Activated CD4-positive, alpha-beta T cell treated with anti-CD3 and anti-CD28 coated beads, Interleukin-2, Interleukin-6, amounts not matched to agents 100 ng/mL and 50 ng/mL, durations not matched to agents 16 hours and 8 hours (primary cell): ENCODE data around the gene TRIM37.
"Not testable (repeated sequence)": the region's sequence is repeated elsewhere in the genome, so short reads cannot be mapped to it uniquely, and the experiment has no call there.

Experiments used
- DNase-seq: peaks from one replicate; pipeline ENCODE4 v3.0.0-alpha.2; 2020

Gene TRIM37

GRCh38 chr17:59106463-59107305, at the start of gene TRIM37:
TRIM37 (minus strand) TSS chr17:59106880; CDS start chr17:59106461, 419 bp downstream.
- peak; percentile 99 for DNase-seq

- peak; percentile 99 for DNase-seq
Observed at GRCh38 chr17:59155439-59156177, 48.9 kb upstream of the TRIM37 start, which contains the start of gene PRR11. PRR11 (plus strand) TSS chr17:59155746; CDS start chr17:59169753, 14,007 bp downstream.

- DNase-seq: no peak
Observed at GRCh38 chr17:59154721-59155438, 48.2 kb upstream of the TRIM37 start, which contains the start of gene SKA2. SKA2 (minus strand) TSS chr17:59155186; CDS start chr17:59155163, 23 bp downstream.

GRCh38 chr17:59154292-59154720, 47.6 kb upstream of the TRIM37 start:
- DNase-seq: peak; percentile 60

- DNase-seq: no peak
Observed at GRCh38 chr17:59152925-59153324, 46.2 kb upstream of the TRIM37 start.

- DNase-seq: no peak
Observed at GRCh38 chr17:59151591-59151990, 44.9 kb upstream of the TRIM37 start.

- no peak for DNase-seq
Observed at GRCh38 chr17:59151006-59151405, 44.3 kb upstream of the TRIM37 start.

GRCh38 chr17:59149841-59150511, 43.3 kb upstream of the TRIM37 start:
- DNase-seq: peak; percentile 27

- no peak for DNase-seq
Observed at GRCh38 chr17:59149051-59149450, 42.4 kb upstream of the TRIM37 start.

- no peak for DNase-seq
Observed at GRCh38 chr17:59145571-59146096, 39.0 kb upstream of the TRIM37 start.

- DNase-seq: no peak
Observed at GRCh38 chr17:59141860-59142259, 35.2 kb upstream of the TRIM37 start.

- no peak for DNase-seq
Observed at GRCh38 chr17:59139939-59140338, 33.3 kb upstream of the TRIM37 start.

- DNase-seq: not testable (repeated sequence)
Observed at GRCh38 chr17:59138339-59138738, 31.7 kb upstream of the TRIM37 start.

GRCh38 chr17:59131131-59131530, 24.5 kb upstream of the TRIM37 start:
- DNase-seq: no peak

GRCh38 chr17:59129814-59130213, 23.1 kb upstream of the TRIM37 start:
- DNase-seq: no peak

GRCh38 chr17:59126809-59127417, 20.2 kb upstream of the TRIM37 start:
- no peak for DNase-seq

GRCh38 chr17:59124665-59125064, 18.0 kb upstream of the TRIM37 start:
- no peak for DNase-seq

GRCh38 chr17:59121901-59122480, 15.3 kb upstream of the TRIM37 start:
- no peak for DNase-seq

GRCh38 chr17:59115474-59115873, 8.8 kb upstream of the TRIM37 start:
- DNase-seq: no peak

GRCh38 chr17:59111539-59111938, 4.9 kb upstream of the TRIM37 start:
- no peak for DNase-seq

GRCh38 chr17:59110973-59111372, 4.3 kb upstream of the TRIM37 start:
- DNase-seq: no peak
